B cell (primary cell): Measurements from ENCODE around the gene BRAF. TPM values are rescaled to one million over a fixed set of nuclear protein-coding genes. Genes with fewer than 3 reads are reported as not detected.

ENCODE experiments used
- ATAC-seq: fragments of 200-7000 bp; cut with Tn5 transposase; one replicate; pipeline ENCODE4 v1.10.0; 2021; ENCODE audit warnings: low read depth, mild to moderate bottlenecking, moderate number of reproducible peaks, moderate library complexity
- CTCF ChIA-PET: fragments of 350-600 bp; sonication (Branson Sonifier 250); formaldehyde crosslinking; loops from one replicate; lab custom pipeline; 2021; ENCODE audit warnings: antibody characterized with exemption, inconsistent platforms; lab: Charles Lee
- POLR2A ChIA-PET: fragments of 350-600 bp; sonication (Branson Sonifier 250); formaldehyde crosslinking; loops from one replicate; lab custom pipeline; 2021; ENCODE audit warnings: antibody characterized with exemption; lab: Charles Lee
- DNase-seq: peaks from one replicate; pipeline ENCODE4 v3.0.0; 2013
- H2AFZ ChIP-seq: 2 replicates; pipeline ENCODE4 v1.6.1; 2012; ENCODE audit warnings: mild to moderate bottlenecking, low read depth, low read length; ENCODE audit not compliant: insufficient read depth, poor library complexity, severe bottlenecking
- H3K27ac ChIP-seq, 2 donors: 1 replicate in 1 of 2; 2 replicates in 1 of 2; pipeline ENCODE4 v1.5.1; 2012 to 2013; ENCODE audit warnings: low read length in 2 of 2, mild to moderate bottlenecking in 2 of 2, moderate library complexity in 1 of 2
- H3K27me3 ChIP-seq, 4 experiments: fragments of 200-600 bp in 1 of 4; sonication (generic) in 1 of 4; replicated peaks in 1 of 4; 1 replicate in 2 of 4; 2 replicates in 2 of 4; pipeline versions ENCODE4 v1.6.1 to v1.7.0; 2013 to 2016; ENCODE audit warnings: low read length in 3 of 4, mild to moderate bottlenecking in 2 of 4, mixed read lengths in 1 of 4, moderate library complexity in 1 of 4; ENCODE audit not compliant: insufficient read depth in 4 of 4, control insufficient read depth in 3 of 4; ENCODE audit errors: control extremely low read depth in 1 of 4
- H3K36me3 ChIP-seq, 2 experiments: replicated peaks in 1 of 2; 1 replicate in 1 of 2; 2 replicates in 1 of 2; pipeline versions ENCODE4 v1.6.1 to v1.7.1; 2013; ENCODE audit warnings: low read length in 1 of 2; ENCODE audit not compliant: insufficient read depth in 2 of 2, control insufficient read depth in 1 of 2; ENCODE audit errors: control extremely low read depth in 1 of 2, extremely low read depth in 1 of 2
- H3K4me1 ChIP-seq, 2 donors: fragments of 200-600 bp in 1 of 2; sonication (generic) in 1 of 2; 1 replicate in 1 of 2; 2 replicates in 1 of 2; pipeline versions ENCODE4 v1.5.1 to v1.6.1; 2013 to 2017; ENCODE audit warnings: low read length in 2 of 2; ENCODE audit not compliant: control insufficient read depth in 2 of 2, insufficient read depth in 2 of 2
- H3K4me2 ChIP-seq: replicated peaks from 2 replicates; pipeline ENCODE3; 2012; ENCODE audit warnings: mild to moderate bottlenecking, low read depth, low read length; ENCODE audit not compliant: poor library complexity, severe bottlenecking
- H3K4me3 ChIP-seq, 5 experiments: fragments of 200-600 bp in 1 of 5; sonication (generic) in 1 of 5; 1 replicate in 3 of 5; 2 replicates in 2 of 5; pipeline versions ENCODE4 v1.5.1 to v1.7.0; 2011 to 2016; ENCODE audit warnings: low read length in 4 of 5, mild to moderate bottlenecking in 4 of 5, low read depth in 2 of 5, control low read depth in 1 of 5, moderate library complexity in 1 of 5; ENCODE audit not compliant: insufficient read depth in 1 of 5; ENCODE audit errors: control extremely low read depth in 1 of 5, extremely low read depth in 1 of 5
- H3K79me2 ChIP-seq: fragments of 200-600 bp; sonication (generic); one replicate; pipeline ENCODE4 v1.6.0; 2016; ENCODE audit warnings: low read length; ENCODE audit not compliant: control insufficient read depth, insufficient read depth
- H3K9ac ChIP-seq: fragments of 200-600 bp; sonication (generic); 2 replicates; pipeline ENCODE4 v1.6.1; 2017; ENCODE audit warnings: mild to moderate bottlenecking, low read length, moderate library complexity
- H3K9me3 ChIP-seq, 3 donors: one replicate each; pipeline versions ENCODE4 v1.6.1 to v1.7.1; 2013; ENCODE audit warnings: low read length in 2 of 3; ENCODE audit not compliant: control insufficient read depth in 2 of 3, insufficient read depth in 1 of 3; ENCODE audit errors: control extremely low read depth in 1 of 3
- H4K20me1 ChIP-seq: 2 replicates; pipeline ENCODE4 v1.6.0; 2012; ENCODE audit warnings: mild to moderate bottlenecking, low read length; ENCODE audit not compliant: insufficient read depth, control insufficient read depth, poor library complexity, severe bottlenecking
- H3K27ac Mint-ChIP-seq: one replicate; pipeline ENCODE4 v1.8.0; 2021; ENCODE audit warnings: mixed read lengths
- H3K27me3 Mint-ChIP-seq: one replicate; pipeline ENCODE4 v1.8.0; 2021; ENCODE audit warnings: mixed read lengths
- H3K4me1 Mint-ChIP-seq: one replicate; pipeline ENCODE4 v1.8.0; 2021; ENCODE audit warnings: mixed read lengths
- H3K4me3 Mint-ChIP-seq: one replicate; pipeline ENCODE4 v1.8.0; 2021; ENCODE audit warnings: mixed read lengths
- H3K9me3 Mint-ChIP-seq: one replicate; pipeline ENCODE4 v1.8.0; 2022; ENCODE audit warnings: mixed read lengths; ENCODE audit not compliant: insufficient read depth
- CTCF ChIP-seq: fragments of 200-600 bp; IDR thresholded peaks from one replicate; pipeline ENCODE4 v1.8.0; 2022; ENCODE audit warnings: antibody characterized with exemption, mild to moderate bottlenecking
- EZH2 ChIP-seq: IDR thresholded peaks from 2 replicates; pipeline ENCODE4 v1.6.1; 2012; ENCODE audit warnings: borderline replicate concordance, low read depth, mild to moderate bottlenecking, moderate library complexity, low read length; ENCODE audit not compliant: insufficient read depth, poor library complexity, severe bottlenecking
- WGBS: methylation state at CpG from one replicate; pipeline ENCODE4 v1.1.5; 2013; ENCODE audit warnings: missing lambda C conversion rate; ENCODE audit not compliant: insufficient coverage; 5-methylcytosine and 5-hydroxymethylcytosine counted together
- intact Hi-C: fragments of 100-400 bp; cut with micrococcal nuclease; formaldehyde crosslinking; loops from one replicate; pipeline ENCODE4 v1.10.0; 2022
- polyA plus RNA-seq: library from polyadenylated mRNA; depleted of rRNA; stranded (reverse); fragments of >200 nt; gene quantifications from 2 replicates; pipeline ENCODE4 v1.2.3, GENCODE V29; 2012
- total RNA-seq, 2 donors: library from RNA; stranded (reverse); fragments of 120-200 nt in 1 of 2; gene quantifications; 1 replicate in 1 of 2; 2 replicates in 1 of 2; pipeline versions ENCODE4 v1.2.3 to v1.2.4, GENCODE V29; 2013 to 2022

BRAF gene
- total and polyA plus RNA-seq, 2 donors (not counting 1 experiment from before 2014, with no cell fraction given) = 13.5 to 90.9 TPM

- H3K4me1 ChIP-seq = no peaks in the 10 kb centered on the region
- no peak for ATAC-seq
- ChIA-PET CTCF (no interaction called here), POLR2A (no interaction called here)
- H4K20me1 ChIP-seq = no peaks in the 10 kb centered on the region
- no peak overlapping the region for H3K27ac ChIP-seq
- Mint-ChIP-seq H3K4me3 (no peak overlapping the region), H3K27ac (no peak overlapping the region), H3K27me3 (no peaks in the 10 kb centered on the region), H3K4me1 (no peaks in the 10 kb centered on the region), H3K9me3 (peaks cover 2% of the 10 kb centered on the region)
- intact Hi-C loops = no loop called here
- H2AFZ ChIP-seq = no peak overlapping the region
- H3K9ac ChIP-seq = no peak overlapping the region
- peaks cover 21 to 28% of the 10 kb centered on the region in 2 experiments for H3K36me3 ChIP-seq
- H3K4me3 ChIP-seq = no peak overlapping the region
- no peaks in the 10 kb centered on the region for H3K27me3 ChIP-seq
- H3K9me3 ChIP-seq = peaks cover 0 to 2% (median 0%) of the 10 kb centered on the region in 3 donors
- H3K79me2 ChIP-seq = no peaks in the 10 kb centered on the region
- DNase-seq = no peak
- no peak overlapping the region for H3K4me2 ChIP-seq
- TF ChIP-seq CTCF (no peak), EZH2 (no peak)
These were observed 152.9 kb downstream of the BRAF start for GRCh38 chr7:140771826-140772225.

- Histone ChIP-seq H3K79me2 (no peaks in the 10 kb centered on the region), H3K36me3 (peaks cover 12 to 18% of the 10 kb centered on the region in 2 experiments), H3K4me2 (no peak overlapping the region), H3K9ac (no peak overlapping the region), H3K27ac (no peak overlapping the region), H3K4me3 (no peak overlapping the region), H3K27me3 (no peaks in the 10 kb centered on the region), H4K20me1 (no peaks in the 10 kb centered on the region), H3K4me1 (no peaks in the 10 kb centered on the region), H2AFZ (no peak overlapping the region), H3K9me3 (peaks cover 0 to 7% (median 0%) of the 10 kb centered on the region in 3 donors)
- no peak for ATAC-seq
- CTCF ChIA-PET = interaction anchor here (0.7 kb wide), 1 partner anchor 19 kb away, joined by 4 read pairs; no protein-coding TSS in a partner anchor
- no peak for DNase-seq
- no peak for TF ChIP-seq CTCF
- no peak for TF ChIP-seq EZH2
- Mint-ChIP-seq H3K9me3 (peaks cover 2% of the 10 kb centered on the region), H3K4me3 (no peak overlapping the region), H3K4me1 (no peaks in the 10 kb centered on the region), H3K27ac (no peak overlapping the region), H3K27me3 (no peaks in the 10 kb centered on the region)
- intact Hi-C loops = no loop called here
- POLR2A ChIA-PET = no interaction called here
- WGBS = no CpG with 5 or more reads among the region's 3 CpGs
These were observed 154.9 kb downstream of the BRAF start for GRCh38 chr7:140769852-140770251.
